SU-DHL-6 (cell line): ENCODE data around the gene DNAI4.

Experiments used
- EZH2phosphoT487 ChIP-seq: fragments of 200-600 bp; sonication (generic), shearing (Covaris generic); conservative IDR thresholded peaks from 2 replicates; pipeline ENCODE4 v1.6.1; 2018; ENCODE audit warnings: mild to moderate bottlenecking, antibody characterized with exemption, low read length, moderate library complexity, mixed read lengths
- TF ChIP-seq, protein P1 (sequence below): fragments of 200-600 bp; sonication (generic); IDR thresholded peaks from one replicate; pipeline ENCODE4 v1.5.1; 2017; ENCODE audit warnings: antibody characterized with exemption, mild to moderate bottlenecking, low read length, moderate library complexity; ENCODE audit not compliant: insufficient read depth, poor library complexity, severe bottlenecking

DNA sequence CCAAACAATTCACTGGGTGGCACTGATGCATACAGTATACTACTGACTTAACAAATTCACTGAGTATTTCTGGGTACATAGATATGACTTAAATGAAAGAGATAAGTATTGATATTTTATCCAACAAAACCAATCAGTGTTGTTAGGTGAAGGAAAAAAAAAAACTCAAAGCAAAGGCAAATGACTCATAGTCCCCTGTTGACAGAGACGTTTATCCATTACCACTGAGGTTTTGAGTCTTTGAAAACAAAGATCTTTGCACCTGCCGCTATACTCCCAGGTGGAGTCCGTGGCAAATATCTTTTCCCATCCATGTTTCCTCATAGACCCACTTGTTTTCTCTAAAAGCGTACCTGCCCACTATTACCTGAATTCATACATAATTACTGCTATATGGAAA is 154.0 kb downstream of the DNAI4 start:
- TF ChIP-seq, protein P1, sequence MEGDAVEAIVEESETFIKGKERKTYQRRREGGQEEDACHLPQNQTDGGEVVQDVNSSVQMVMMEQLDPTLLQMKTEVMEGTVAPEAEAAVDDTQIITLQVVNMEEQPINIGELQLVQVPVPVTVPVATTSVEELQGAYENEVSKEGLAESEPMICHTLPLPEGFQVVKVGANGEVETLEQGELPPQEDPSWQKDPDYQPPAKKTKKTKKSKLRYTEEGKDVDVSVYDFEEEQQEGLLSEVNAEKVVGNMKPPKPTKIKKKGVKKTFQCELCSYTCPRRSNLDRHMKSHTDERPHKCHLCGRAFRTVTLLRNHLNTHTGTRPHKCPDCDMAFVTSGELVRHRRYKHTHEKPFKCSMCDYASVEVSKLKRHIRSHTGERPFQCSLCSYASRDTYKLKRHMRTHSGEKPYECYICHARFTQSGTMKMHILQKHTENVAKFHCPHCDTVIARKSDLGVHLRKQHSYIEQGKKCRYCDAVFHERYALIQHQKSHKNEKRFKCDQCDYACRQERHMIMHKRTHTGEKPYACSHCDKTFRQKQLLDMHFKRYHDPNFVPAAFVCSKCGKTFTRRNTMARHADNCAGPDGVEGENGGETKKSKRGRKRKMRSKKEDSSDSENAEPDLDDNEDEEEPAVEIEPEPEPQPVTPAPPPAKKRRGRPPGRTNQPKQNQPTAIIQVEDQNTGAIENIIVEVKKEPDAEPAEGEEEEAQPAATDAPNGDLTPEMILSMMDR: no peak
- no peak for TF ChIP-seq EZH2phosphoT487
